Measurements from ENCODE around the gene LCMT1. TPM values are rescaled to one million over a fixed set of nuclear protein-coding genes. Genes with fewer than 3 reads are reported as not detected.

The LCMT1 gene
- total RNA-seq, 4 donors from 2014 or later, result 49.8 to 90.6 (median 59.3) TPM

GRCh38 chr16:25078386-25078978 lies 33.1 kb upstream of the LCMT1 start:
- no peak for TF ChIP-seq POLR2A (IDR thresholded peaks at IDR 0.05)
- no peak for ATAC-seq

GRCh38 chr16:25079637-25080378 lies 31.7 kb upstream of the LCMT1 start:
- ATAC-seq, result no peak
- no peak for DNase-seq
- intact Hi-C loops (cut with DNase I; ENCODE audit: low total_unique reads), result no loop called here
- in situ Hi-C loops (cut with MboI; ENCODE audit: low sequenced_read_pairs in 4 of 4), result no loop called here
- Histone ChIP-seq H3K9me3 (no peaks in the 10 kb centered on the region), H3K4me3 (no peak overlapping the region), H3K36me3 (no peaks in the 10 kb centered on the region), H3K27ac (no peak overlapping the region), H3K4me1 (no peaks in the 10 kb centered on the region), H3K27me3 (no peaks in the 10 kb centered on the region)
- TF ChIP-seq POLR2A (IDR thresholded peaks at IDR 0.05) (no peak), CTCF (IDR thresholded peaks at IDR 0.05 in 4 of 5, conservative IDR thresholded peaks at IDR 0.05 in 1 of 5) (no peak)

More at GRCh38 chr16:25078386-25078978, 33.1 kb upstream of the LCMT1 start:
- Histone ChIP-seq H3K36me3 (no peaks in the 10 kb centered on the region), H3K27ac (no peak overlapping the region), H3K9me3 (no peaks in the 10 kb centered on the region), H3K27me3 (no peaks in the 10 kb centered on the region), H3K4me3 (no peak overlapping the region), H3K4me1 (no peaks in the 10 kb centered on the region)
- in situ Hi-C loops (cut with MboI; ENCODE audit: low sequenced_read_pairs in 4 of 4), result no loop called here
- no peak for DNase-seq
- intact Hi-C loops (cut with DNase I; ENCODE audit: low total_unique reads), result no loop called here

- no peak for TF ChIP-seq CTCF (IDR thresholded peaks at IDR 0.05 in 4 of 5, conservative IDR thresholded peaks at IDR 0.05 in 1 of 5)
- no peak for TF ChIP-seq POLR2A (IDR thresholded peaks at IDR 0.05)
- in situ Hi-C loops (cut with MboI; ENCODE audit: low sequenced_read_pairs in 4 of 4) (no loop called here), intact Hi-C loops (cut with DNase I; ENCODE audit: low total_unique reads) (no loop called here)
- no peak for ATAC-seq
- H3K27me3 ChIP-seq, result no peaks in the 10 kb centered on the region
- H3K4me3 ChIP-seq, result no peak overlapping the region
- DNase-seq, result no peak
- no peaks in the 10 kb centered on the region for H3K4me1 ChIP-seq
- H3K9me3 ChIP-seq, result no peaks in the 10 kb centered on the region
- H3K36me3 ChIP-seq, result no peaks in the 10 kb centered on the region
- H3K27ac ChIP-seq, result no peak overlapping the region
Observed at GRCh38 chr16:25080420-25081131, 31.0 kb upstream of the LCMT1 start.

GRCh38 chr16:25081702-25082101 lies 29.8 kb upstream of the LCMT1 start:
- ATAC-seq, result no peak
- Histone ChIP-seq H3K4me1 (no peaks in the 10 kb centered on the region), H3K4me3 (no peak overlapping the region), H3K9me3 (no peaks in the 10 kb centered on the region), H3K27ac (no peak overlapping the region), H3K36me3 (no peaks in the 10 kb centered on the region), H3K27me3 (no peaks in the 10 kb centered on the region)
- intact Hi-C loops (cut with DNase I; ENCODE audit: low total_unique reads), result no loop called here
- TF ChIP-seq CTCF (IDR thresholded peaks at IDR 0.05 in 4 of 5, conservative IDR thresholded peaks at IDR 0.05 in 1 of 5) (no peak), POLR2A (IDR thresholded peaks at IDR 0.05) (no peak)
- DNase-seq, result no peak
- in situ Hi-C loops (cut with MboI; ENCODE audit: low sequenced_read_pairs in 4 of 4), result no loop called here

- in situ Hi-C loops (cut with MboI; ENCODE audit: low sequenced_read_pairs in 4 of 4) (no loop called here), intact Hi-C loops (cut with DNase I; ENCODE audit: low total_unique reads) (no loop called here)
- no peaks in the 10 kb centered on the region for H3K36me3 ChIP-seq
- H3K27me3 ChIP-seq, result no peaks in the 10 kb centered on the region
- H3K4me3 ChIP-seq, result no peak overlapping the region
- no peak for DNase-seq
- no peak for ATAC-seq
- H3K27ac ChIP-seq, result no peak overlapping the region
- no peaks in the 10 kb centered on the region for H3K9me3 ChIP-seq
- H3K4me1 ChIP-seq, result no peaks in the 10 kb centered on the region
- TF ChIP-seq CTCF (IDR thresholded peaks at IDR 0.05 in 4 of 5, conservative IDR thresholded peaks at IDR 0.05 in 1 of 5), result no peak
- TF ChIP-seq POLR2A (IDR thresholded peaks at IDR 0.05), result no peak
Observed at GRCh38 chr16:25083065-25083464, 28.5 kb upstream of the LCMT1 start.

Measured in gastrocnemius medialis (tissue), 4 donors.